ENCODE results near the gene GNG8. TPM values are rescaled to one million over a fixed set of nuclear protein-coding genes. Genes with fewer than 3 reads are reported as not detected.

GNG8 gene
- total and polyA plus RNA-seq, 9 of the 15 experiments (the other 6 are each of a cell fraction or from before 2014, with no cell fraction given): 1.3 TPM; not detected in 8

GRCh38 chr19:46600384-46601317, 35.4 kb downstream of the GNG8 start (continued):
- TF ChIP-seq KLF6 (CRISPR knock-in tag; IDR thresholded peaks at IDR 0.05; ENCODE audit: borderline replicate concordance) (peak; percentile 90; the same call in 1 of the 2 replicates), PHF8 (IDR thresholded peaks at IDR 0.05; ENCODE audit: borderline replicate concordance, low read length) (peak; percentile 84), RFX1 (IDR thresholded peaks at IDR 0.05) (no peak; the same call in 1 of the 2 replicates), MTA2 (IDR thresholded peaks at IDR 0.05; ENCODE audit: low read depth) (no peak), TRIM28 (IDR thresholded peaks at IDR 0.05) (peak; percentile 53; the same call in 1 of the 2 replicates), KAT7 (CRISPR knock-in tag; IDR thresholded peaks at IDR 0.05; ENCODE audit: borderline replicate concordance) (no peak; the same call in 1 of the 2 replicates), HNRNPLL (IDR thresholded peaks at IDR 0.05; ENCODE audit: low read depth, low read length, poor library complexity, severe bottlenecking) (peak; percentile 18), ARID3B (CRISPR knock-in tag; IDR thresholded peaks at IDR 0.05; ENCODE audit: borderline replicate concordance) (no peak), SMAD3 (CRISPR knock-in tag; conservative IDR thresholded peaks at IDR 0.05) (peak; percentile 78; the same call in 1 of the 2 replicates), HNRNPL (IDR thresholded peaks at IDR 0.05; ENCODE audit: low read depth, low read length) (no peak), CCAR2 (IDR thresholded peaks at IDR 0.05; ENCODE audit: low read depth, low read length) (no peak), GMEB1 (CRISPR knock-in tag; IDR thresholded peaks at IDR 0.05) (peak; percentile 86), LCOR (CRISPR knock-in tag; IDR thresholded peaks at IDR 0.05) (peak; percentile 76), MTA3 (IDR thresholded peaks at IDR 0.05; ENCODE audit: borderline replicate concordance) (peak; percentile 94), CREB3L1 (IDR thresholded peaks at IDR 0.05; ENCODE audit: borderline replicate concordance, low read depth) (no peak; the same call in none of the 2 replicates), ZNF347 (CRISPR knock-in tag; IDR thresholded peaks at IDR 0.05; ENCODE audit: low read depth) (no peak), MTF1 (CRISPR knock-in tag; IDR thresholded peaks at IDR 0.05; ENCODE audit: borderline replicate concordance) (0 out of 2 replicates have a peak, but pooled peaks have one; percentile 36), RNF219 (CRISPR knock-in tag; IDR thresholded peaks at IDR 0.05) (no peak), CBFA2T3 (IDR thresholded peaks at IDR 0.05) (no peak)

All from K562 (cell line).